Ramos (cell line): ENCODE results near the gene C2orf49.

Experiments used
- in situ Hi-C: fragments of 300-500 bp; cut with MboI; formaldehyde crosslinking; loops from one replicate; pipeline ENCODE4 v1.14.3; 2022; ENCODE audit warnings: low sequenced_read_pairs; ENCODE audit not compliant: unreplicated experiment

The C2orf49 gene

GRCh38 chr2:105337122-105338019 lies at the start of gene C2orf49:
TSS of gene C2orf49 (plus strand) at chr2:105337540. CDS start at chr2:105337588, 48 bp downstream.
- in situ Hi-C loops: no loop called here

GRCh38 chr2:105287692-105288091 lies 49.6 kb upstream of the C2orf49 start:
- in situ Hi-C loops: no loop called here

DNA sequence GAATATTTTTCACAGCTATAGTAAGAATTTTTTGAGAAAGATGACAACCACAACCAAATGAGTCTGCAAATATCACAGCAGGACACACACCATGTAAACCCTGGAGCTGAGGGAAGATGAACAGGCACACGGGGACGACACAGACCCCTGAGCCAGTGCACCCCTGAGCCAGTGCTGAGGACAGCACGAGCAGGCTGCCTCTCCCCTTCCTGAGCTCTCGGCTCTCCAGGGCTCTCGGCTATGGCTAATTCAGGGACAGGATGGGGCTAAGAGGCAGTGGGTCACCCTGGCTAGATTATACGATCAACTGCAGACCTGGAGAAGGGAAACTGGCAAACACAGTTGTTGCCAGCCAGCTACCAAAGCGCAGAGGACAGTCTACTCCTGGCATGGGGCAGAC lies 49.2 kb upstream of the C2orf49 start:
- in situ Hi-C loops: no loop called here

- in situ Hi-C loops: no loop called here
Measured at GRCh38 chr2:105290981-105291660, 46.2 kb upstream of the C2orf49 start.

GRCh38 chr2:105291981-105292380 lies 45.4 kb upstream of the C2orf49 start:
- in situ Hi-C loops: no loop called here

DNA sequence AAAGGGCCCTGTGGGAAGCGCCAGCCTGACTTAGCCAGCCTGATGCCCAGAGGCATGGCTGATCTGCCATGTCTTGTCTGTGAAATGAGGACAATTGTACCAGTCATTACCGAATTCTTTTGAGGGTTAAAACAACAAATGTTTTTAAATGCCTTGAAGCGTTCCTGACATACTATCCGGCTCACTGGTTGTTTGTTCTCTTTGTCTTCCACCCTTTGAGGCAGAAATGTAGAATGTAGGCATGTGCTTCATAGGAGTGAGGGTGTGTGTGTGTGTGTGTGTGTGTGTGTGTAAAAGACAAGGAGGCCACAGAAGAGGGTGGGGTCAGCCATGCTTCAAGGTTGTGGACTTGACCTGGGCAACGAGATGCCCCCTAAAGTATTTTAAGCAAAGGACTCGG lies 43.3 kb upstream of the C2orf49 start:
- in situ Hi-C loops: no loop called here

GRCh38 chr2:105294844-105295481 lies 42.4 kb upstream of the C2orf49 start:
- in situ Hi-C loops: no loop called here

GRCh38 chr2:105296017-105296611 lies 41.2 kb upstream of the C2orf49 start:
- in situ Hi-C loops: no loop called here

DNA sequence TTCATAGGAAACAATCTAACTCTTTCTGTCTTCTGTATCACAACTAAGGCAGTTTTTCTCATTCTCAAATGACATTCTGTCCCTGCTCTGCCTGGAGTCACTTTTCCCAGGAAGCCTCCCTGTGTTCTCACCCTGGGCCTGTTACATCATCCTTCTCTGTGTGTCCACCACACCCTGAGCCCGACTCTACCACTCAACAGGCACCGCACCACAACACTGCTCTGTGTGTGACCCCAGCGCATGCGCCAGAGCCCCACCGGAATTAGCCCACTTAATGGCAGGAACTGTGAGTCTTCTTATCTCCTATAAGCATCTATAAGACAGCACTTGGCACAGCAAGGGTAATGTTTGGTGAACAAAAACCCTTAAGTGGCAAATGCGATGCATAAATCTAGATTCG lies 40.1 kb upstream of the C2orf49 start:
- in situ Hi-C loops: no loop called here

- in situ Hi-C loops: no loop called here
Measured at GRCh38 chr2:105298017-105298416, 39.3 kb upstream of the C2orf49 start.

- in situ Hi-C loops: no loop called here
Measured at GRCh38 chr2:105299290-105299689, 38.0 kb upstream of the C2orf49 start.

- in situ Hi-C loops: no loop called here
Measured at GRCh38 chr2:105301646-105302045, 35.7 kb upstream of the C2orf49 start.

- in situ Hi-C loops: no loop called here
Measured at GRCh38 chr2:105307146-105307545, 30.2 kb upstream of the C2orf49 start.

DNA sequence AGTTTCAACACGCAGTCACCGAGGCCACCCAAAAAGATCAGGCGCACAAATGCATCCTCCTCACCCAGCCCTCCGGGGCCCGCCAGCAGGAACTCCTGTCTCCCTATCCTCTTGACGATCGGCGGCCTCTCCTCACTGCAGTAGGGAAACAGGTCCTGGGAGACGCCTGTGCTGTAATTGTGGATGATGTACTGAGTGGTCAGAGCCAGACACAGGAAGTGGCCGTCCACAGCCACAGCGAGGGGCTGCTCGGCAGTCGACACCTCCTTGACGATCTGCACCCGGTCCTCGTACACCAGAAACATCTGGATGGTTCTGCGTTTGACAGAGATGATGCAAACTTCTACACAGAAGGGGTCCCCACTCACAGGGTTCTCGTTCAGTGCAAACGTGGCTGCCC lies 29.8 kb upstream of the C2orf49 start:
- in situ Hi-C loops: no loop called here

GRCh38 chr2:105307962-105308361 lies 29.4 kb upstream of the C2orf49 start:
- in situ Hi-C loops: no loop called here

DNA sequence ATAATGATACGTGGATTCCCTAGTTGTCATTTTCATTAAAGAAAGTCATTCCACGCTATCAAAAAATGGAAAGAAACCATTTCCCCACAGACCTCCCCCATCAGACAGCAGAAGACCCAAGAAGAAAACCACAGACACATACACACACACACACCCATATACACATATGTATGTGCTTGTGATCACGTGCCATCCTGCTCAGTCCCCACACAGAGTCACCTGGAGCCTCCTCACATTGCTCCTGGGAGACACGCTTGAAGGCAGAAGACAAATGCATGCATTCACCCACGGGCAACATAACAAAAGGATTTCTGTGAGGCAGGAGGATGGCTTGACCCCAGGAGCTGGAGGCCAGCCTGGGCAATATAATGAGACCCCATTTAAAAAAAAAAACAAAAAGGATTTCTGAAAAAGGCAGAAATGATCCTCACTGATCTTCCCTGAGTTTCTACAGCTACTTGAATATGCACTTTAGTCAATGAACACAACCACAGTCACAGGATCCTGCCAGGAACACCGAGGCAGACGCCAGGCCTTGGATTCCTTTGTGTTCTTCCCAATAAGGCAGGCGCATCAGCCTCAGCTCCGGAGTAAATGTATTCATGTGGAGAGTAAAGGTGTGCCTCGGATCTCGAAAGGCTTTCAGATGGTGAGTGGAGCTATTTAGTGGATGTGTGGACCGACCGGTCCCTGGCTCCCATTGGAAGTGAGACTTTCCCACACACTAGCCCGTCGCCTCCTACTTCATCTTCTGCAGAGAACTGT lies 28.8 kb upstream of the C2orf49 start:
- in situ Hi-C loops: no loop called here

GRCh38 chr2:105309147-105309545 lies 28.2 kb upstream of the C2orf49 start:
- in situ Hi-C loops: no loop called here

- in situ Hi-C loops: no loop called here
Measured at GRCh38 chr2:105313877-105314276, 23.5 kb upstream of the C2orf49 start.

DNA sequence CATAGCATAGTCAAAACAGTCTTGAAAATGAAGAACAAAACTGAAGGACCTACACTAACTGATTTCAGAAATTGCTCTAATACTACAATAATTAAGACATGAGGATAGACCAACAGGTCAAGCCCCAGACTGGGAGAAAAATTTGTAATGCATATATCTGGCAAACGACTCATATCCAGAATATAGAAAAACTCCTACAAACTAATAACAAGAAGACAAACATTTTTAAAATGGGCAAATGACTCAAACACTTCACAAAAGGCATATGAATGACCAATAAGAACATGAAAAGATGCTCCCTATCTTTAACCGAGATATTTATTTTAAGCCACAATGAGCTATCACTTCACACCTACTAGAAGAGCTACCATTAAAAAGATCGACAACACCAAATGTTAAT lies 22.0 kb upstream of the C2orf49 start:
- in situ Hi-C loops: no loop called here

DNA sequence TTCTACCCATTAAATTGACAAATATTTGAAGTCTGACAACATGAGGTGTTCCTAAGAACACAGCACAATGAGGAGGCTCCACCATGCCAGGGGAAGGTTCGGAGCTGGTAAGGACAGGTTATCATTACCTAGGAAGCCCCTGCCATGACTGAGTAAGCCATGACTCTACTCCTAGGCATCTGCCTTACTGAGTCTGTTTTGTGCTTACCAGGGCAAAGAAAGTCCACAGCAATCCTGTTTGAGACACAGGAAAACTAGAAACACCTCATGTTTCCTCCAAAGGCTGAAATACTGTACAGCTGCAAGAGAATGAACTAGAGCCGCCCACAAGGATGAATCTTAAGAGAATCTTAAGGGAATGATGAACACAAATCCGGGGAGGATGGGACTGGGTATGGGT lies 19.4 kb upstream of the C2orf49 start:
- in situ Hi-C loops: no loop called here
